Neural progenitor cell (in vitro differentiated cells): ENCODE data around the gene TMEM87A. TPM values are rescaled to one million over a fixed set of nuclear protein-coding genes. Genes with fewer than 3 reads are reported as not detected.
"Not testable (repeated sequence)": the region's sequence is repeated elsewhere in the genome, so short reads cannot be mapped to it uniquely, and the experiment has no call there.

Experiments
- DNase-seq: peaks from one replicate; pipeline ENCODE4 v3.0.0-alpha.2; 2016; ENCODE audit warnings: low spot score
- H2AFZ ChIP-seq: fragments of 200-600 bp; sonication (generic); replicated peaks from 2 replicates; pipeline ENCODE4 v1.6.1; 2016; ENCODE audit warnings: antibody characterized with exemption
- H3F3A ChIP-seq: fragments of 200-600 bp; sonication (generic); 2 replicates; pipeline ENCODE4 v1.6.1; 2016; ENCODE audit warnings: antibody characterized with exemption, low read depth
- H3K27ac ChIP-seq: fragments of 200-600 bp; sonication (generic); 2 replicates; pipeline ENCODE4 v1.5.1; 2016; ENCODE audit warnings: mild to moderate bottlenecking
- H3K27me3 ChIP-seq: fragments of 200-600 bp; sonication (generic); 2 replicates; pipeline ENCODE4 v1.6.1; 2016; ENCODE audit warnings: mild to moderate bottlenecking, moderate library complexity
- H3K36me3 ChIP-seq: fragments of 200-600 bp; sonication (generic); 2 replicates; pipeline ENCODE4 v1.5.1; 2016
- H3K4me1 ChIP-seq: fragments of 200-600 bp; sonication (generic); 2 replicates; pipeline ENCODE4 v1.6.1; 2016; ENCODE audit warnings: mixed run types
- H3K4me2 ChIP-seq: fragments of 200-600 bp; sonication (generic); 2 replicates; pipeline ENCODE4 v1.6.1; 2016
- H3K4me3 ChIP-seq: fragments of 200-600 bp; sonication (generic); 2 replicates; pipeline ENCODE4 v1.5.1; 2016
- H3K79me2 ChIP-seq: fragments of 200-600 bp; sonication (generic); 2 replicates; pipeline ENCODE4 v1.6.1; 2016; ENCODE audit warnings: low read depth
- H3K9ac ChIP-seq: fragments of 200-600 bp; sonication (generic); 2 replicates; pipeline ENCODE4 v1.6.1; 2016
- H3K9me3 ChIP-seq: fragments of 200-600 bp; sonication (generic); 2 replicates; pipeline ENCODE4 v1.5.1; 2016; ENCODE audit warnings: low read depth
- H4K20me1 ChIP-seq: fragments of 200-600 bp; sonication (generic); 2 replicates; pipeline ENCODE4 v1.6.1; 2016; ENCODE audit warnings: low read depth
- H3K27ac Mint-ChIP-seq: 3 replicates; pipeline ENCODE4 v1.8.0; 2021; ENCODE audit warnings: mixed read lengths
- H3K27me3 Mint-ChIP-seq: 2 replicates; pipeline ENCODE4 v1.8.0; 2022; ENCODE audit warnings: low read depth, mild to moderate bottlenecking, inconsistent platforms, moderate library complexity, mixed read lengths; ENCODE audit not compliant: insufficient read depth
- H3K36me3 Mint-ChIP-seq: 3 replicates; pipeline ENCODE4 v1.8.0; 2021; ENCODE audit warnings: mixed read lengths
- H3K4me1 Mint-ChIP-seq: 3 replicates; pipeline ENCODE4 v1.8.0; 2021; ENCODE audit warnings: mixed read lengths
- H3K4me3 Mint-ChIP-seq: 3 replicates; pipeline ENCODE4 v1.8.0; 2021; ENCODE audit warnings: mild to moderate bottlenecking, moderate library complexity, mixed read lengths
- H3K9me3 Mint-ChIP-seq: 3 replicates; pipeline ENCODE4 v1.8.0; 2020; ENCODE audit warnings: mixed read lengths
- CTCF ChIP-seq: fragments of 200-600 bp; sonication (generic); IDR thresholded peaks from 2 replicates; pipeline ENCODE4 v1.5.1; 2017; ENCODE audit warnings: antibody characterized with exemption, mild to moderate bottlenecking
- EZH2 ChIP-seq: fragments of 200-600 bp; sonication (generic); IDR thresholded peaks from 2 replicates; pipeline ENCODE4 v1.6.1; 2017; ENCODE audit warnings: antibody characterized with exemption, mild to moderate bottlenecking, moderate library complexity
- EZH2phosphoT487 ChIP-seq: fragments of 200-600 bp; sonication (generic); IDR thresholded peaks from 2 replicates; pipeline ENCODE4 v1.6.1; 2017; ENCODE audit warnings: antibody characterized with exemption
- total RNA-seq: library from RNA; depleted of rRNA; stranded (reverse); fragments of >200 nt; gene quantifications from 2 replicates; pipeline ENCODE4 v1.2.3, GENCODE V29; 2015; ENCODE audit warnings: low replicate concordance

The TMEM87A gene
- total RNA-seq, 1 donor from 2014 or later, result 47.0 TPM

- no peaks in the 10 kb centered on the region for H3K79me2 ChIP-seq
- no peak overlapping the region for H3K4me3 ChIP-seq
- H3K27ac Mint-ChIP-seq, result no peak overlapping the region
These were observed 40.6 kb downstream of the TMEM87A start for GRCh38 chr15:42232606-42233005.

GRCh38 chr15:42231088-42231487 is 42.1 kb downstream of the TMEM87A start:
- Histone ChIP-seq H3K4me1 (no peaks in the 10 kb centered on the region), H3K27me3 (no peaks in the 10 kb centered on the region), H3K9ac (no peak overlapping the region), H3K9me3 (no peaks in the 10 kb centered on the region), H3K79me2 (no peaks in the 10 kb centered on the region), H3F3A (no peaks in the 10 kb centered on the region), H3K4me2 (no peak overlapping the region), H3K4me3 (no peak overlapping the region), H4K20me1 (peaks cover 4% of the 10 kb centered on the region), H2AFZ (no peak overlapping the region), H3K27ac (no peak overlapping the region), H3K36me3 (no peaks in the 10 kb centered on the region)
- Mint-ChIP-seq H3K9me3 (no peaks in the 10 kb centered on the region), H3K27me3 (no peaks in the 10 kb centered on the region), H3K4me3 (no peak overlapping the region), H3K4me1 (no peaks in the 10 kb centered on the region), H3K27ac (no peak overlapping the region), H3K36me3 (peaks cover 19% of the 10 kb centered on the region)
- no peak for DNase-seq
- no peak for TF ChIP-seq CTCF
- TF ChIP-seq EZH2, result no peak
- no peak for TF ChIP-seq EZH2phosphoT487

More at GRCh38 chr15:42232606-42233005, 40.6 kb downstream of the TMEM87A start:
- Histone ChIP-seq H3K9me3 (no peaks in the 10 kb centered on the region), H3K27ac (no peak overlapping the region), H4K20me1 (peaks cover 4% of the 10 kb centered on the region), H2AFZ (no peak overlapping the region), H3K27me3 (no peaks in the 10 kb centered on the region), H3K4me2 (no peak overlapping the region), H3K9ac (no peak overlapping the region), H3K4me1 (no peaks in the 10 kb centered on the region), H3F3A (no peaks in the 10 kb centered on the region), H3K36me3 (peaks cover 4% of the 10 kb centered on the region)
- Mint-ChIP-seq H3K36me3 (peaks cover 16% of the 10 kb centered on the region), H3K4me3 (no peak overlapping the region), H3K27me3 (no peaks in the 10 kb centered on the region), H3K9me3 (no peaks in the 10 kb centered on the region), H3K4me1 (no peaks in the 10 kb centered on the region)
- no peak for TF ChIP-seq EZH2phosphoT487
- TF ChIP-seq CTCF, result no peak
- TF ChIP-seq EZH2, result no peak
- no peak for DNase-seq

GRCh38 chr15:42228981-42229380 is 44.3 kb downstream of the TMEM87A start:
- not testable (repeated sequence) for H3K27ac Mint-ChIP-seq, H3K9me3 Mint-ChIP-seq, H3F3A ChIP-seq, H3K27ac ChIP-seq, H3K4me3 ChIP-seq, H3K4me1 Mint-ChIP-seq, H4K20me1 ChIP-seq, H3K4me1 ChIP-seq, H3K36me3 ChIP-seq, H3K27me3 ChIP-seq, H3K4me3 Mint-ChIP-seq, DNase-seq, H3K4me2 ChIP-seq, H3K79me2 ChIP-seq, H3K27me3 Mint-ChIP-seq, H3K9ac ChIP-seq, H3K9me3 ChIP-seq, H2AFZ ChIP-seq
- peaks cover 14% of the 10 kb centered on the region for H3K36me3 Mint-ChIP-seq

- H3K9ac ChIP-seq, result no peak overlapping the region
- H3K27me3 ChIP-seq, result no peaks in the 10 kb centered on the region
- no peak for DNase-seq
- H3K27ac ChIP-seq, result no peak overlapping the region
- H3K9me3 ChIP-seq, result no peaks in the 10 kb centered on the region
- no peaks in the 10 kb centered on the region for H3K4me1 ChIP-seq
- H3K36me3 Mint-ChIP-seq, result peaks cover 14% of the 10 kb centered on the region
- TF ChIP-seq CTCF (no peak), EZH2 (no peak), EZH2phosphoT487 (no peak)
- no peak overlapping the region for H3K27ac Mint-ChIP-seq
- no peak overlapping the region for H3K4me3 ChIP-seq
- H3F3A ChIP-seq, result no peaks in the 10 kb centered on the region
- H3K4me3 Mint-ChIP-seq, result no peak overlapping the region
- H3K4me2 ChIP-seq, result no peak overlapping the region
- no peaks in the 10 kb centered on the region for H3K4me1 Mint-ChIP-seq
- H4K20me1 ChIP-seq, result no peaks in the 10 kb centered on the region
- H3K27me3 Mint-ChIP-seq, result no peaks in the 10 kb centered on the region
- H2AFZ ChIP-seq, result no peak overlapping the region
- H3K9me3 Mint-ChIP-seq, result no peaks in the 10 kb centered on the region
- no peaks in the 10 kb centered on the region for H3K36me3 ChIP-seq
- no peaks in the 10 kb centered on the region for H3K79me2 ChIP-seq
These were observed 45.2 kb downstream of the TMEM87A start for GRCh38 chr15:42228036-42228435.
